LoVo (cell line): ENCODE measurements around the gene KIF6.
A peak's percentile ranks its signal among the peaks of the same experiment; 100 is the strongest.

Source experiments
- DNase-seq: peaks from one replicate; pipeline ENCODE4 v3.0.0-alpha.2; 2016; ENCODE audit warnings: low spot score

KIF6 gene

GRCh38 chr6:39381550-39382140 is 343.6 kb downstream of the KIF6 start:
- DNase-seq = no peak

GRCh38 chr6:39380837-39381549 is 344.2 kb downstream of the KIF6 start:
- DNase-seq = no peak

GRCh38 chr6:39378960-39379425 is 346.2 kb downstream of the KIF6 start:
- DNase-seq = no peak

GRCh38 chr6:39378175-39378959 is 346.8 kb downstream of the KIF6 start:
- DNase-seq = no peak

- DNase-seq = peak; percentile 5
These were observed 347.7 kb downstream of the KIF6 start for GRCh38 chr6:39377539-39377950.

GRCh38 chr6:39375405-39375804 is 349.8 kb downstream of the KIF6 start:
- no peak for DNase-seq

GRCh38 chr6:39370390-39370789 is 354.8 kb downstream of the KIF6 start:
- no peak for DNase-seq

GRCh38 chr6:39369987-39370386 is 355.2 kb downstream of the KIF6 start:
- DNase-seq = no peak

- no peak for DNase-seq
These were observed 357.5 kb downstream of the KIF6 start for GRCh38 chr6:39367700-39368099.

GRCh38 chr6:39366931-39367618 is 358.1 kb downstream of the KIF6 start:
- no peak for DNase-seq

- no peak for DNase-seq
These were observed 359.7 kb downstream of the KIF6 start for GRCh38 chr6:39365281-39366074.

GRCh38 chr6:39363280-39363679 is 361.9 kb downstream of the KIF6 start:
- no peak for DNase-seq

GRCh38 chr6:39362487-39362865 is 362.7 kb downstream of the KIF6 start:
- DNase-seq = no peak

- peak; percentile 60 for DNase-seq
These were observed 363.3 kb downstream of the KIF6 start for GRCh38 chr6:39361657-39362486.

- DNase-seq = no peak
These were observed 364.8 kb downstream of the KIF6 start for GRCh38 chr6:39360378-39360777.

GRCh38 chr6:39357998-39358686 is 367.1 kb downstream of the KIF6 start:
- DNase-seq = no peak

- DNase-seq = no peak
These were observed 371.4 kb downstream of the KIF6 start for GRCh38 chr6:39353698-39354315.

- DNase-seq = no peak
These were observed 374.3 kb downstream of the KIF6 start for GRCh38 chr6:39350723-39351505.

GRCh38 chr6:39348740-39349139 is 376.5 kb downstream of the KIF6 start:
- DNase-seq = no peak
